Neutrophil (primary cell): ENCODE measurements around the gene TEX14.

ENCODE experiments used
- H3K27ac ChIP-seq: fragments of 200-600 bp; sonication (generic); 2 replicates; pipeline ENCODE4 v1.5.1; 2016; ENCODE audit warnings: mild to moderate bottlenecking, moderate library complexity
- H3K27me3 ChIP-seq: fragments of 200-600 bp; sonication (generic); 2 replicates; pipeline ENCODE4 v1.6.0; 2016; ENCODE audit warnings: mild to moderate bottlenecking
- H3K36me3 ChIP-seq: fragments of 200-600 bp; sonication (generic); 2 replicates; pipeline ENCODE4 v1.5.1; 2017
- H3K4me1 ChIP-seq, 2 experiments: fragments of 200-600 bp in 1 of 2; sonication (generic) in 1 of 2; 1 replicate in 1 of 2; 2 replicates in 1 of 2; pipeline versions ENCODE4 v1.5.1 to v1.6.1; 2013 to 2016; ENCODE audit warnings: low read depth in 1 of 2, low read length in 1 of 2, mild to moderate bottlenecking in 1 of 2, moderate library complexity in 1 of 2; ENCODE audit not compliant: control insufficient read depth in 1 of 2, insufficient read depth in 1 of 2
- H3K4me3 ChIP-seq, 2 experiments: fragments of 200-600 bp in 1 of 2; sonication (generic) in 1 of 2; 1 replicate in 1 of 2; 2 replicates in 1 of 2; pipeline ENCODE4 v1.5.1; 2013 to 2016; ENCODE audit warnings: low read depth in 1 of 2, low read length in 1 of 2, mild to moderate bottlenecking in 1 of 2, moderate library complexity in 1 of 2
- H3K9me3 ChIP-seq: fragments of 200-600 bp; sonication (generic); 2 replicates; pipeline ENCODE4 v1.5.1; 2016
- TF ChIP-seq, protein P1 (sequence below): fragments of 200-600 bp; sonication (generic); IDR thresholded peaks from 2 replicates; pipeline ENCODE4 v1.5.1; 2016; ENCODE audit warnings: antibody characterized with exemption

The TEX14 gene

DNA sequence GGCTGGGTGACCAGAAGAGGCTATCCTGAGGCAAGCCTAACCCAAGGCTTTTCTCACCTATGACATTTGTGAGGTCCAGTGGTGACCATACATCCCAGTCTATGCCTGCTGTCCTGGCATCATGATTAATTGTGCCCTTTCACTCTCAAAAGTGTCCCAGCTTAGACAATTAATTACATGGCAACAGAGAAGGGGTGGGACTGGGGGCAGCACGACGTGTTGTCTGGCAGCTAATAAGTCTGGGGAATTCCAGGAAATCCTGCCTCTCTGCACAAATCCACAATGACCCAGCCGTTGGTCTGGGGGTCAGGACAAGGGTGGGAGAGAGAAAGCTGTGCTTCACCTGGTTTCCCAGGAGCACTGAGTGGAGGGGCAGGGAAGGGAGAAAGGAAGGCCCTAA lies 163.4 kb downstream of the TEX14 start:
- Histone ChIP-seq H3K27ac (no peak overlapping the region), H3K27me3 (peaks cover 55% of the 10 kb centered on the region), H3K9me3 (no peaks in the 10 kb centered on the region), H3K36me3 (no peaks in the 10 kb centered on the region), H3K4me1 (peaks cover 17% of the 10 kb centered on the region in 2 experiments), H3K4me3 (no peak overlapping the region)
- TF ChIP-seq, protein P1, sequence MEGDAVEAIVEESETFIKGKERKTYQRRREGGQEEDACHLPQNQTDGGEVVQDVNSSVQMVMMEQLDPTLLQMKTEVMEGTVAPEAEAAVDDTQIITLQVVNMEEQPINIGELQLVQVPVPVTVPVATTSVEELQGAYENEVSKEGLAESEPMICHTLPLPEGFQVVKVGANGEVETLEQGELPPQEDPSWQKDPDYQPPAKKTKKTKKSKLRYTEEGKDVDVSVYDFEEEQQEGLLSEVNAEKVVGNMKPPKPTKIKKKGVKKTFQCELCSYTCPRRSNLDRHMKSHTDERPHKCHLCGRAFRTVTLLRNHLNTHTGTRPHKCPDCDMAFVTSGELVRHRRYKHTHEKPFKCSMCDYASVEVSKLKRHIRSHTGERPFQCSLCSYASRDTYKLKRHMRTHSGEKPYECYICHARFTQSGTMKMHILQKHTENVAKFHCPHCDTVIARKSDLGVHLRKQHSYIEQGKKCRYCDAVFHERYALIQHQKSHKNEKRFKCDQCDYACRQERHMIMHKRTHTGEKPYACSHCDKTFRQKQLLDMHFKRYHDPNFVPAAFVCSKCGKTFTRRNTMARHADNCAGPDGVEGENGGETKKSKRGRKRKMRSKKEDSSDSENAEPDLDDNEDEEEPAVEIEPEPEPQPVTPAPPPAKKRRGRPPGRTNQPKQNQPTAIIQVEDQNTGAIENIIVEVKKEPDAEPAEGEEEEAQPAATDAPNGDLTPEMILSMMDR: no peak

DNA sequence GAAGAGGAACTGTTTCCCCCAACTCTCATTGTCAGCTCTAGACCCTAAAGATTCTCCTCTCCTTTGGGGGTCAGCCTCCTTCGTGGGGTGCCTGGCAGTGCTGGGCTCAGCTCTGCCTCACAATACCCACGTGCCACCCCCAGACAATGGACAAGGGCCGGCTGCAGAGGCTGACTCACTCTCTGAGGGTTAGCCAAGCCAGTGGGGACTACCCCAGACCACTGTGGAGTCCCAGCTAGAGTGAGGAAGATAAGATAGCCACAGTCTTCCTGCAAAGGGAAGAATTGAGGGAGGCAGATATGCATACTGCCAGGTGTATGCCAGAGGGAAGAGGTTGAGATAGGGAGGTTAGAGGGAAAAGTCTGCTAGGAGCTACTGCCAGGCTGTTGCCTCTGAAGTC lies 163.9 kb downstream of the TEX14 start:
- Histone ChIP-seq H3K4me1 (peaks cover 17% of the 10 kb centered on the region in 2 experiments), H3K27ac (no peak overlapping the region), H3K36me3 (no peaks in the 10 kb centered on the region), H3K27me3 (peaks cover 50% of the 10 kb centered on the region), H3K4me3 (no peak overlapping the region), H3K9me3 (no peaks in the 10 kb centered on the region)
- TF ChIP-seq, protein P1: no peak

DNA sequence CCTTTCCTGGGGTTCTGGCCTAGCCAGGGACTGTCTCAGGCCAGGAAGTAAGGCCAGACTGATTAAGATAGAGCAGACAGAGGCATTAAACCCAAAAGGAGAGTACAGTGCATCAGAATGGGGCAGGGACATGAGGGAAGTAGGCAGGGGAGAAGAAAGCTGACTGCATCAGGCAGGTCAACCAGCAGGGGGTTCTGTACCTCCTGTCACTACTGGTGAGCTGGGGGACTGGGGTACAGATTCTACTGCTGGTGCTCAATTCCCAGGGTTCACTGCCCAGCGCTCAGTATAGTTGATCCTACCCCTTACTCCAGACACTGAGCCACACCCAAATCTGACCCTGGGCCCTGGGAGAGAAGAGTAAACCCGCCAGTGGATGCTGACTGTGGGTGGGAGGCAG lies 164.5 kb downstream of the TEX14 start:
- TF ChIP-seq, protein P1: no peak
- Histone ChIP-seq H3K9me3 (no peaks in the 10 kb centered on the region), H3K27ac (peak overlapping the region; percentile 45)

DNA sequence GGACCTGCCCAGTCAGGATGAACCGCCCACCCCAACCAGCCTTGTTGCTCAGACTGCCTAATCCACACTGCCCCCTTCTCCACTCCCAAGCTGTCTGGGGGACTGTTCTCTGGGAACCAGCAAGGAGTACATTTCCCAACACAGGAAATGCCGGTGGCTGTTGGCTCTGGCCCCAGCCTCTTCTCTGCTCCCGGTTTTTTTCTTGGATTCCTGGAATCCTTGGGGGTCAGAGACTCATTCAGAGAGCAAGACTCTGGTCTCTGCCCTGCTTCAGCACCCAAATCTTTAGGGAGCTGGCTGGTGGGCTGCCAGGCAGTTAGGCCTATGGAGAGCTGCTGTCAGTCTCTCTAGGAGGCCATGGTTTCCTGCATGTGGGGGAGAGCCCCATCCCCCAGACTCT lies 166.6 kb downstream of the TEX14 start:
- Histone ChIP-seq H3K27me3 (peaks cover 23% of the 10 kb centered on the region), H3K27ac (no peak overlapping the region)
- TF ChIP-seq, protein P1: no peak

More for the DNA sequence above, 164.5 kb downstream of the TEX14 start:
- peaks cover 16% of the 10 kb centered on the region in 2 experiments for H3K4me1 ChIP-seq
- peaks cover 44% of the 10 kb centered on the region for H3K27me3 ChIP-seq
- H3K4me3 ChIP-seq: no peak overlapping the region
- H3K36me3 ChIP-seq: no peaks in the 10 kb centered on the region

DNA sequence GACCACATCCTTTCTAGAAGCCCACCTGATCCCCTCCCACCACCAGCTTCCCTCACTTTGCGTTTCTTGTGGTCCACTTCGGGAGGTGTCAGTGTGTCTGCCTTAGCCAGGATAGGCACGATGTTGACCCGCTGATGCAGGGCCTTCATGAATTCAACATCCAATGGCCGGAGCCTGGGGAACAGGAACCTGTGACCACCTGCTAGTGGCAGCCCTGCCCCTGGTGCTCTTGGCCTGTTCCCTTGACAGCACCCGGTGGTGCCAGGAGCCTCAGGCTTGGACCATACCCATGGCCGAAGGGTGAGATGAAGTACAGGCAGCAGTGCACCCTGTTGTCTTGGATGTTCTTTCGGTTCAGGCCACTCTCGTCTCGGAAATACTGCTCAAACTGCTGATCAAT lies 170.2 kb downstream of the TEX14 start:
- no peaks in the 10 kb centered on the region for H3K36me3 ChIP-seq
- H3K27ac ChIP-seq: no peak overlapping the region
- TF ChIP-seq, protein P1: no peak
- no peaks in the 10 kb centered on the region for H3K9me3 ChIP-seq
- H3K4me3 ChIP-seq: no peak overlapping the region
- no peaks in the 10 kb centered on the region for H3K27me3 ChIP-seq
- H3K4me1 ChIP-seq: peaks cover 19 to 24% of the 10 kb centered on the region in 2 experiments

More for the DNA sequence above, 166.6 kb downstream of the TEX14 start:
- Histone ChIP-seq H3K4me1 (peaks cover 6 to 7% of the 10 kb centered on the region in 2 experiments), H3K4me3 (no peak overlapping the region), H3K9me3 (no peaks in the 10 kb centered on the region), H3K36me3 (no peaks in the 10 kb centered on the region)
